Sigmoid colon (tissue), 4 donors: ENCODE measurements around the gene MBOAT7.

Experiments used
- CTCF ChIP-seq, 4 experiments: fragments of 450-650 bp in 3 of 4; fragments of 200-600 bp in 1 of 4; IDR thresholded peaks; one replicate each; pipeline ENCODE4 v1.5.1; 2016 to 2019; ENCODE audit warnings: antibody characterized with exemption in 4 of 4, mild to moderate bottlenecking in 3 of 4, moderate library complexity in 2 of 4
- POLR2A ChIP-seq, 2 donors: fragments of 450-650 bp; IDR thresholded peaks; one replicate each; pipeline ENCODE4 v1.6.1; 2016; ENCODE audit warnings: antibody characterized with exemption in 2 of 2, mild to moderate bottlenecking in 2 of 2, moderate library complexity in 2 of 2
- POLR2AphosphoS5 ChIP-seq, 4 donors: sonication (generic); formaldehyde crosslinking; IDR thresholded peaks; one replicate each; pipeline ENCODE4 v1.6.1; 2017; ENCODE audit warnings: antibody characterized with exemption in 4 of 4

- TF ChIP-seq CTCF (IDR thresholded peaks at IDR 0.05) (no peak), POLR2AphosphoS5 (IDR thresholded peaks at IDR 0.05) (no peak), POLR2A (IDR thresholded peaks at IDR 0.05) (no peak)
Measured at GRCh38 chr19:54128441-54128725, 61.0 kb downstream of the MBOAT7 start.
